HG02973 (cell line): ENCODE measurements around the gene MCOLN2.
"Not testable (repeated sequence)": the region's sequence is repeated elsewhere in the genome, so short reads cannot be mapped to it uniquely, and the experiment has no call there.

Experiments
- ATAC-seq: cut with Tn5 transposase; IDR thresholded peaks from one replicate; pipeline ENCODE4 v1.9.1; 2021; ENCODE audit warnings: moderate library complexity; ENCODE audit not compliant: unreplicated experiment

MCOLN2 gene

GRCh38 chr1:84907095-84907827 is 89.7 kb downstream of the MCOLN2 start:
- no peak for ATAC-seq

- ATAC-seq = not testable (repeated sequence)
These were observed 94.2 kb downstream of the MCOLN2 start for GRCh38 chr1:84902727-84903126.

GRCh38 chr1:84899969-84900368 is 96.9 kb downstream of the MCOLN2 start:
- no peak for ATAC-seq

- peak; percentile 52 for ATAC-seq
These were observed 100.6 kb downstream of the MCOLN2 start for GRCh38 chr1:84896279-84896678.

- no peak for ATAC-seq
These were observed 104.0 kb downstream of the MCOLN2 start, which contains the start of gene LPAR3 for GRCh38 chr1:84892705-84893618. TSS of gene LPAR3 (minus strand) at chr1:84893206. CDS start at chr1:84866120, 27,086 bp downstream.

- ATAC-seq = no peak
These were observed 106.3 kb downstream of the MCOLN2 start for GRCh38 chr1:84890566-84890965.

GRCh38 chr1:84889437-84889836 is 107.5 kb downstream of the MCOLN2 start:
- ATAC-seq = no peak

GRCh38 chr1:84888753-84889152 is 108.2 kb downstream of the MCOLN2 start:
- ATAC-seq = no peak

GRCh38 chr1:84887261-84887934 is 109.5 kb downstream of the MCOLN2 start:
- no peak for ATAC-seq

- ATAC-seq = no peak
These were observed 111.4 kb downstream of the MCOLN2 start for GRCh38 chr1:84885469-84885868.

- no peak for ATAC-seq
These were observed 112.1 kb downstream of the MCOLN2 start for GRCh38 chr1:84884671-84885389.

GRCh38 chr1:84883286-84883685 is 113.6 kb downstream of the MCOLN2 start:
- ATAC-seq = no peak

GRCh38 chr1:84877592-84877991 is 119.3 kb downstream of the MCOLN2 start:
- no peak for ATAC-seq

GRCh38 chr1:84876353-84876752 is 120.6 kb downstream of the MCOLN2 start:
- no peak for ATAC-seq
